ENCODE measurements around the gene EPS15.

DNA sequence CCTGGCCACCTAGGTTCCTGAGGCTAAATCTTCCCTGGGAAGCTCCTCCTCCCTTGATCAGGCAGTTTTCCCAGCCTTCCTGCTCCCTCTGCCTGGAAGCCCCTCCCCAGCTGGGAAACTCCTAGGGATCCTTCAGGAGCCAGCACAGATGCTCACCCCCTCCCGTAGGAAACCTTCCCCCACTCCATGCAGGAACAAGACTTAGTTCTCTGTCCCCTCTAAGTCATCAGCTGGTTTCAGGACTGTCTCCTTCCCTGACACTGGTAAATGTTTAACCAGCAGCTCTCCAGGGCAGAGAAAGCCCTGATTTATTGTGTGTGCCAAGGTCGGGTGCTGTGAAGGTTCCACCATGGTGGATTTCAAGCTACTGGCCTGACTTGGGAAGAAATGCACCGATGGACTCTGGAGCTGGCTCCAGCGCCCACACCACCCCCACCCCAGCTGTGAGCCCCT, 213.7 kb downstream of the EPS15 start:
- no peak for TF ChIP-seq EP300 (IDR thresholded peaks at IDR 0.05)
- no peak for TF ChIP-seq POLR2AphosphoS5 (IDR thresholded peaks at IDR 0.05)
- TF ChIP-seq, protein P1, sequence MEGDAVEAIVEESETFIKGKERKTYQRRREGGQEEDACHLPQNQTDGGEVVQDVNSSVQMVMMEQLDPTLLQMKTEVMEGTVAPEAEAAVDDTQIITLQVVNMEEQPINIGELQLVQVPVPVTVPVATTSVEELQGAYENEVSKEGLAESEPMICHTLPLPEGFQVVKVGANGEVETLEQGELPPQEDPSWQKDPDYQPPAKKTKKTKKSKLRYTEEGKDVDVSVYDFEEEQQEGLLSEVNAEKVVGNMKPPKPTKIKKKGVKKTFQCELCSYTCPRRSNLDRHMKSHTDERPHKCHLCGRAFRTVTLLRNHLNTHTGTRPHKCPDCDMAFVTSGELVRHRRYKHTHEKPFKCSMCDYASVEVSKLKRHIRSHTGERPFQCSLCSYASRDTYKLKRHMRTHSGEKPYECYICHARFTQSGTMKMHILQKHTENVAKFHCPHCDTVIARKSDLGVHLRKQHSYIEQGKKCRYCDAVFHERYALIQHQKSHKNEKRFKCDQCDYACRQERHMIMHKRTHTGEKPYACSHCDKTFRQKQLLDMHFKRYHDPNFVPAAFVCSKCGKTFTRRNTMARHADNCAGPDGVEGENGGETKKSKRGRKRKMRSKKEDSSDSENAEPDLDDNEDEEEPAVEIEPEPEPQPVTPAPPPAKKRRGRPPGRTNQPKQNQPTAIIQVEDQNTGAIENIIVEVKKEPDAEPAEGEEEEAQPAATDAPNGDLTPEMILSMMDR (IDR thresholded peaks at IDR 0.05), result no peak
- no peak for TF ChIP-seq POLR2A (IDR thresholded peaks at IDR 0.05; ENCODE audit: low read depth)
